GM23338 (cell line): ENCODE measurements around the gene AIF1L. TPM values are rescaled to one million over a fixed set of nuclear protein-coding genes. Genes with fewer than 3 reads are reported as not detected.

ENCODE experiments used
- ATAC-seq: fragments of 200-7000 bp; cut with Tn5 transposase; 3 replicates; pipeline ENCODE4 v1.9.1; 2020
- DNase-seq: peaks from one replicate; pipeline ENCODE4 v3.0.0-alpha.2; 2015; ENCODE audit warnings: low spot score
- H2AFZ ChIP-seq: fragments of 200-600 bp; sonication (generic); 2 replicates; pipeline ENCODE4 v1.8.0; 2016; ENCODE audit warnings: antibody characterized with exemption, mild to moderate bottlenecking, moderate library complexity
- H3F3A ChIP-seq: fragments of 200-600 bp; sonication (generic); replicated peaks from 2 replicates; pipeline ENCODE4 v1.8.0; 2017; ENCODE audit warnings: antibody characterized with exemption, mixed run types, low read depth
- H3K27ac ChIP-seq: fragments of 200-600 bp; sonication (generic); 2 replicates; pipeline ENCODE4 v1.6.1; 2016; ENCODE audit warnings: low read depth
- H3K27me3 ChIP-seq: fragments of 200-600 bp; sonication (generic); 2 replicates; pipeline ENCODE4 v1.8.0; 2016; ENCODE audit warnings: mild to moderate bottlenecking, mixed run types, moderate library complexity; ENCODE audit not compliant: insufficient read depth
- H3K36me3 ChIP-seq: fragments of 200-600 bp; sonication (generic); 2 replicates; pipeline ENCODE4 v1.8.0; 2016; ENCODE audit warnings: mild to moderate bottlenecking; ENCODE audit not compliant: insufficient read depth
- H3K4me1 ChIP-seq: fragments of 200-600 bp; sonication (generic); 2 replicates; pipeline ENCODE4 v1.8.0; 2016; ENCODE audit warnings: mild to moderate bottlenecking, moderate library complexity; ENCODE audit not compliant: insufficient read depth
- H3K4me2 ChIP-seq: fragments of 200-600 bp; sonication (generic); 2 replicates; pipeline ENCODE4 v1.7.1; 2017; ENCODE audit warnings: mixed run types
- H3K4me3 ChIP-seq: fragments of 200-600 bp; sonication (generic); 2 replicates; pipeline ENCODE4 v1.6.1; 2016; ENCODE audit warnings: mixed run types
- H3K79me2 ChIP-seq: fragments of 200-600 bp; sonication (generic); replicated peaks from 2 replicates; pipeline ENCODE4 v1.8.0; 2017; ENCODE audit warnings: mild to moderate bottlenecking; ENCODE audit not compliant: insufficient read depth
- H3K9me2 ChIP-seq: fragments of 200-600 bp; sonication (generic); 2 replicates; pipeline ENCODE4 v1.8.0; 2017; ENCODE audit not compliant: insufficient read depth
- H4K20me1 ChIP-seq: fragments of 200-600 bp; sonication (generic); replicated peaks from 2 replicates; pipeline ENCODE4 v1.8.0; 2017; ENCODE audit warnings: mild to moderate bottlenecking; ENCODE audit not compliant: insufficient read depth
- H3K27ac Mint-ChIP-seq: 2 replicates; pipeline ENCODE4 v1.8.0; 2020; ENCODE audit warnings: inconsistent platforms, mild to moderate bottlenecking, moderate library complexity, mixed read lengths
- H3K27me3 Mint-ChIP-seq: 3 replicates; pipeline ENCODE4 v1.8.0; 2022; ENCODE audit warnings: low read depth, mild to moderate bottlenecking, moderate library complexity, mixed read lengths, inconsistent platforms; ENCODE audit not compliant: insufficient read depth, poor library complexity
- H3K36me3 Mint-ChIP-seq: 3 replicates; pipeline ENCODE4 v1.8.0; 2021; ENCODE audit warnings: low read depth, mild to moderate bottlenecking, inconsistent platforms, moderate library complexity, mixed read lengths
- H3K4me1 Mint-ChIP-seq: 3 replicates; pipeline ENCODE4 v1.8.0; 2020; ENCODE audit warnings: mild to moderate bottlenecking, inconsistent platforms, mixed read lengths
- H3K4me3 Mint-ChIP-seq: 3 replicates; pipeline ENCODE4 v1.8.0; 2021; ENCODE audit warnings: moderate library complexity, mild to moderate bottlenecking, inconsistent platforms, mixed read lengths
- H3K9me3 Mint-ChIP-seq: 3 replicates; pipeline ENCODE4 v1.8.0; 2020; ENCODE audit warnings: moderate library complexity, mild to moderate bottlenecking, inconsistent platforms, mixed read lengths
- CREB1 ChIP-seq: fragments of 250-450 bp; sonication (Bioruptor Pico); IDR thresholded peaks from 2 replicates; pipeline ENCODE4 v1.5.0; 2020; ENCODE audit warnings: low read depth, mild to moderate bottlenecking, moderate library complexity
- NANOG ChIP-seq: IDR thresholded peaks from 2 replicates; pipeline ENCODE4 v1.6.1; 2016; ENCODE audit warnings: antibody characterized with exemption, borderline replicate concordance
- POLR2AphosphoS5 ChIP-seq: IDR thresholded peaks from 2 replicates; pipeline ENCODE4 v1.6.1; 2016; ENCODE audit warnings: antibody characterized with exemption, low read depth
- STAT1 ChIP-seq: IDR thresholded peaks from one replicate; pipeline ENCODE4 v1.6.1; 2016; ENCODE audit warnings: antibody characterized with exemption; ENCODE audit not compliant: unreplicated experiment
- polyA plus RNA-seq: library from polyadenylated mRNA; unstranded; fragments of >200 nt; fragmentation: Nextera tagmentation; extraction: Ambion mirVana; gene quantifications from 2 replicates; pipeline ENCODE4 v1.2.1, GENCODE V29; 2016
- total RNA-seq: library from RNA; depleted of rRNA; stranded (reverse); fragments of >200 nt; shearing (Covaris generic); gene quantifications from 2 replicates; pipeline ENCODE4 v1.2.3, GENCODE V29; 2014
- TF ChIP-seq, protein P1 (sequence below): fragments of 250-450 bp; sonication (Bioruptor Pico); IDR thresholded peaks from 2 replicates; pipeline ENCODE4 v1.5.0; 2020; ENCODE audit warnings: mild to moderate bottlenecking, moderate library complexity

The AIF1L gene
- total and polyA plus RNA-seq, 2 experiments from 2014 or later, result 76.4 to 87.8 TPM

DNA sequence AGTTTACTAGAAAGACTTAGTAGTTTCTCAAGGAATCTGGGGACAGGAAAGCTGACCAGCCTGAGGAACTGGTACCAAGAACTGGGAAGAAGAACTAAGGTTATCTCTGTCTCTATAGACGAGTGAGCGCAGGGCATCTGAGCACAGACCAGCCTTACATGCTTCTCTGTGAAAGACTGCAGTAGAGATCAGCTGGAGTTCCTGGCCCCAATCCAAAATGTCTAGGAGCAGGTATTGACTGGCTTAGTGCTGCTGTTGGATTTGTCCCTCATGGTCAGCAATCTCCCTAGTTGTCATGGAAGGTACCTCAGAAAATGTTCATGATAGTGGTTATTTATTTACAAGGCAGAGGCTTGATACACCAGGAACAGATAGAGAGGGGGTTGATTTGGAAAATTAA lies 42.3 kb downstream of the AIF1L start:
- Histone ChIP-seq H3K27ac (no peak overlapping the region), H3K4me2 (no peak overlapping the region), H3K4me3 (no peak overlapping the region), H3K9me2 (no peaks in the 10 kb centered on the region), H2AFZ (no peak overlapping the region), H4K20me1 (peaks cover 10% of the 10 kb centered on the region; the same call in 1 of the 2 replicates), H3F3A (no peaks in the 10 kb centered on the region), H3K4me1 (no peaks in the 10 kb centered on the region), H3K79me2 (no peaks in the 10 kb centered on the region), H3K27me3 (no peaks in the 10 kb centered on the region), H3K36me3 (peaks cover 62% of the 10 kb centered on the region)
- no peaks in the 10 kb centered on the region for H3K9me3 Mint-ChIP-seq
- H3K4me1 Mint-ChIP-seq, result no peaks in the 10 kb centered on the region
- ATAC-seq, result no peak
- TF ChIP-seq POLR2AphosphoS5 (no peak), STAT1 (no peak), NANOG (no peak)
- TF ChIP-seq, protein P1, sequence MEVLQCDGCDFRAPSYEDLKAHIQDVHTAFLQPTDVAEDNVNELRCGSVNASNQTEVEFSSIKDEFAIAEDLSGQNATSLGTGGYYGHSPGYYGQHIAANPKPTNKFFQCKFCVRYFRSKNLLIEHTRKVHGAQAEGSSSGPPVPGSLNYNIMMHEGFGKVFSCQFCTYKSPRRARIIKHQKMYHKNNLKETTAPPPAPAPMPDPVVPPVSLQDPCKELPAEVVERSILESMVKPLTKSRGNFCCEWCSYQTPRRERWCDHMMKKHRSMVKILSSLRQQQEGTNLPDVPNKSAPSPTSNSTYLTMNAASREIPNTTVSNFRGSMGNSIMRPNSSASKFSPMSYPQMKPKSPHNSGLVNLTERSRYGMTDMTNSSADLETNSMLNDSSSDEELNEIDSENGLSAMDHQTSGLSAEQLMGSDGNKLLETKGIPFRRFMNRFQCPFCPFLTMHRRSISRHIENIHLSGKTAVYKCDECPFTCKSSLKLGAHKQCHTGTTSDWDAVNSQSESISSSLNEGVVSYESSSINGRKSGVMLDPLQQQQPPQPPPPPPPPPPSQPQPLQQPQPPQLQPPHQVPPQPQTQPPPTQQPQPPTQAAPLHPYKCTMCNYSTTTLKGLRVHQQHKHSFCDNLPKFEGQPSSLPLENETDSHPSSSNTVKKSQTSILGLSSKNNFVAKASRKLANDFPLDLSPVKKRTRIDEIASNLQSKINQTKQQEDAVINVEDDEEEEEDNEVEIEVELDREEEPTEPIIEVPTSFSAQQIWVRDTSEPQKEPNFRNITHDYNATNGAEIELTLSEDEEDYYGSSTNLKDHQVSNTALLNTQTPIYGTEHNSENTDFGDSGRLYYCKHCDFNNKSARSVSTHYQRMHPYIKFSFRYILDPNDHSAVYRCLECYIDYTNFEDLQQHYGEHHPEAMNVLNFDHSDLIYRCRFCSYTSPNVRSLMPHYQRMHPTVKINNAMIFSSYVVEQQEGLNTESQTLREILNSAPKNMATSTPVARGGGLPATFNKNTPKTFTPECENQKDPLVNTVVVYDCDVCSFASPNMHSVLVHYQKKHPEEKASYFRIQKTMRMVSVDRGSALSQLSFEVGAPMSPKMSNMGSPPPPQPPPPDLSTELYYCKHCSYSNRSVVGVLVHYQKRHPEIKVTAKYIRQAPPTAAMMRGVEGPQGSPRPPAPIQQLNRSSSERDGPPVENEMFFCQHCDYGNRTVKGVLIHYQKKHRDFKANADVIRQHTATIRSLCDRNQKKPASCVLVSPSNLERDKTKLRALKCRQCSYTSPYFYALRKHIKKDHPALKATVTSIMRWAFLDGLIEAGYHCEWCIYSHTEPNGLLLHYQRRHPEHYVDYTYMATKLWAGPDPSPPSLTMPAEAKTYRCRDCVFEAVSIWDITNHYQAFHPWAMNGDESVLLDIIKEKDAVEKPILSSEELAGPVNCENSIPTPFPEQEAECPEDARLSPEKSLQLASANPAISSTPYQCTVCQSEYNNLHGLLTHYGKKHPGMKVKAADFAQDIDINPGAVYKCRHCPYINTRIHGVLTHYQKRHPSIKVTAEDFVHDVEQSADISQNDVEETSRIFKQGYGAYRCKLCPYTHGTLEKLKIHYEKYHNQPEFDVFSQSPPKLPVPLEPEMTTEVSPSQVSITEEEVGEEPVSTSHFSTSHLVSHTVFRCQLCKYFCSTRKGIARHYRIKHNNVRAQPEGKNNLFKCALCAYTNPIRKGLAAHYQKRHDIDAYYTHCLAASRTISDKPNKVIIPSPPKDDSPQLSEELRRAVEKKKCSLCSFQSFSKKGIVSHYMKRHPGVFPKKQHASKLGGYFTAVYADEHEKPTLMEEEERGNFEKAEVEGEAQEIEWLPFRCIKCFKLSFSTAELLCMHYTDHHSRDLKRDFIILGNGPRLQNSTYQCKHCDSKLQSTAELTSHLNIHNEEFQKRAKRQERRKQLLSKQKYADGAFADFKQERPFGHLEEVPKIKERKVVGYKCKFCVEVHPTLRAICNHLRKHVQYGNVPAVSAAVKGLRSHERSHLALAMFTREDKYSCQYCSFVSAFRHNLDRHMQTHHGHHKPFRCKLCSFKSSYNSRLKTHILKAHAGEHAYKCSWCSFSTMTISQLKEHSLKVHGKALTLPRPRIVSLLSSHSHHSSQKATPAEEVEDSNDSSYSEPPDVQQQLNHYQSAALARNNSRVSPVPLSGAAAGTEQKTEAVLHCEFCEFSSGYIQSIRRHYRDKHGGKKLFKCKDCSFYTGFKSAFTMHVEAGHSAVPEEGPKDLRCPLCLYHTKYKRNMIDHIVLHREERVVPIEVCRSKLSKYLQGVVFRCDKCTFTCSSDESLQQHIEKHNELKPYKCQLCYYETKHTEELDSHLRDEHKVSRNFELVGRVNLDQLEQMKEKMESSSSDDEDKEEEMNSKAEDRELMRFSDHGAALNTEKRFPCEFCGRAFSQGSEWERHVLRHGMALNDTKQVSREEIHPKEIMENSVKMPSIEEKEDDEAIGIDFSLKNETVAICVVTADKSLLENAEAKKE, result no peak
- no peak overlapping the region for H3K4me3 Mint-ChIP-seq
- H3K27me3 Mint-ChIP-seq, result peaks cover 2% of the 10 kb centered on the region
- H3K36me3 Mint-ChIP-seq, result peaks cover 67% of the 10 kb centered on the region
- no peak for DNase-seq
- H3K27ac Mint-ChIP-seq, result no peak overlapping the region

DNA sequence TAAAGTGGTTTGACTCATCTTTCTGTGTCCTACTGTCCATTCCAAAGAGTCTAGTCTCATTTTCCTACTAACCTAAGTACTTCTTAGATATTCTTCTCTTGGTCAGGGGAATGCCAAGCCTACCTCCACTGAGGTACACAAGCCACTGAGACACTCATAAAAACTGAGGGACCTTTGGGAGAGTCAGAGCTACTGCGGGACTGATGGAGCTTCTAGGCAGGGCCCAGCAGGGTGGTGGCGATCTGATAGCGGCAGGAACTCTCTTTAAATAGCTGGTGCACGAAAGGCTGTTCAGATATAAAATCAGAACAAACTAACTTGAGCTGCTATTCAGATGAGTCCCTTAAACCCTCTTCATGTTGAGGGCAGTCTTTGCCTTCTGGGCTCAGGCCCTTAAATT lies 43.8 kb downstream of the AIF1L start:
- no peak for ATAC-seq
- Histone ChIP-seq H2AFZ (no peak overlapping the region), H3K4me3 (no peak overlapping the region), H3K9me2 (no peaks in the 10 kb centered on the region), H3K36me3 (peaks cover 62% of the 10 kb centered on the region), H3K4me2 (no peak overlapping the region), H4K20me1 (peaks cover 15% of the 10 kb centered on the region), H3K79me2 (no peaks in the 10 kb centered on the region), H3K4me1 (no peaks in the 10 kb centered on the region), H3F3A (no peaks in the 10 kb centered on the region), H3K27ac (no peak overlapping the region), H3K27me3 (no peaks in the 10 kb centered on the region)
- Mint-ChIP-seq H3K36me3 (peaks cover 67% of the 10 kb centered on the region), H3K27ac (no peak overlapping the region), H3K9me3 (no peaks in the 10 kb centered on the region), H3K4me1 (no peaks in the 10 kb centered on the region), H3K4me3 (no peak overlapping the region), H3K27me3 (peaks cover 2% of the 10 kb centered on the region)
- DNase-seq, result no peak
- TF ChIP-seq STAT1 (no peak), CREB1 (CRISPR knock-in tag) (no peak), NANOG (no peak)
- TF ChIP-seq, protein P1, result no peak
